Lower leg skin (tissue), 3 donors: ENCODE measurements around the gene GPR158.

Experiments used
- POLR2A ChIP-seq, 2 donors: fragments of 450-650 bp; IDR thresholded peaks; one replicate each; pipeline ENCODE4 v1.6.1; 2016 to 2017; ENCODE audit warnings: antibody characterized with exemption in 2 of 2, mild to moderate bottlenecking in 1 of 2, moderate library complexity in 1 of 2
- TF ChIP-seq, protein P1 (sequence below), 3 donors: fragments of 450-650 bp; IDR thresholded peaks; one replicate each; pipeline ENCODE4 v1.5.1; 2016; ENCODE audit warnings: antibody characterized with exemption in 3 of 3, mild to moderate bottlenecking in 3 of 3, moderate library complexity in 2 of 3

GRCh38 chr10:25492680-25493079, 317.9 kb downstream of the GPR158 start:
- TF ChIP-seq, protein P1, sequence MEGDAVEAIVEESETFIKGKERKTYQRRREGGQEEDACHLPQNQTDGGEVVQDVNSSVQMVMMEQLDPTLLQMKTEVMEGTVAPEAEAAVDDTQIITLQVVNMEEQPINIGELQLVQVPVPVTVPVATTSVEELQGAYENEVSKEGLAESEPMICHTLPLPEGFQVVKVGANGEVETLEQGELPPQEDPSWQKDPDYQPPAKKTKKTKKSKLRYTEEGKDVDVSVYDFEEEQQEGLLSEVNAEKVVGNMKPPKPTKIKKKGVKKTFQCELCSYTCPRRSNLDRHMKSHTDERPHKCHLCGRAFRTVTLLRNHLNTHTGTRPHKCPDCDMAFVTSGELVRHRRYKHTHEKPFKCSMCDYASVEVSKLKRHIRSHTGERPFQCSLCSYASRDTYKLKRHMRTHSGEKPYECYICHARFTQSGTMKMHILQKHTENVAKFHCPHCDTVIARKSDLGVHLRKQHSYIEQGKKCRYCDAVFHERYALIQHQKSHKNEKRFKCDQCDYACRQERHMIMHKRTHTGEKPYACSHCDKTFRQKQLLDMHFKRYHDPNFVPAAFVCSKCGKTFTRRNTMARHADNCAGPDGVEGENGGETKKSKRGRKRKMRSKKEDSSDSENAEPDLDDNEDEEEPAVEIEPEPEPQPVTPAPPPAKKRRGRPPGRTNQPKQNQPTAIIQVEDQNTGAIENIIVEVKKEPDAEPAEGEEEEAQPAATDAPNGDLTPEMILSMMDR (IDR thresholded peaks at IDR 0.05): no peak
- no peak for TF ChIP-seq POLR2A (IDR thresholded peaks at IDR 0.05)
